ENCODE results near the gene FMR1NB. TPM values are rescaled to one million over a fixed set of nuclear protein-coding genes. Genes with fewer than 3 reads are reported as not detected.

Gene FMR1NB
- total and polyA plus RNA-seq, 2 of the 8 experiments (the other 6 are each of a cell fraction or from before 2014, with no cell fraction given), result not detected

DNA sequence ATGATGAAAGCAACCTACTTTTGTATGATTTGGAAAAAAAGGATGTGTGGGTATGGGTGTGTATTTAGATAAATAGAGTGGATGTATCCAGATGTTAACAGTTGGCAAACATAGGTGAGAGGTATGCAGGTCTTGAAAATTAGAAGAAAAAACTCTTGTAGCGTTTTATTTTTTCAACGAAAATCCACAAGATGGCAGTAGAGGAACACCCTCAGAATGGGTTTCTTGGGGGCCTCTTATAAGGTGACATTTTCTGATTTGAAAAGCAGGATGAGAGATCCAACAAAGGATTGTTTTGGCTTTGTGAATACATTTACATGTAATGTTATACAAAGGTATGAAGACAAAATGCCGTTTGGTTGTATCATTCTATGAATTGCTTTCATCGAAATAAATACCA lies 68.3 kb downstream of the FMR1NB start (continued):
- no peak for TF ChIP-seq ATF2 (IDR thresholded peaks at IDR 0.05; ENCODE audit: low read length)
- TF ChIP-seq, protein P1, sequence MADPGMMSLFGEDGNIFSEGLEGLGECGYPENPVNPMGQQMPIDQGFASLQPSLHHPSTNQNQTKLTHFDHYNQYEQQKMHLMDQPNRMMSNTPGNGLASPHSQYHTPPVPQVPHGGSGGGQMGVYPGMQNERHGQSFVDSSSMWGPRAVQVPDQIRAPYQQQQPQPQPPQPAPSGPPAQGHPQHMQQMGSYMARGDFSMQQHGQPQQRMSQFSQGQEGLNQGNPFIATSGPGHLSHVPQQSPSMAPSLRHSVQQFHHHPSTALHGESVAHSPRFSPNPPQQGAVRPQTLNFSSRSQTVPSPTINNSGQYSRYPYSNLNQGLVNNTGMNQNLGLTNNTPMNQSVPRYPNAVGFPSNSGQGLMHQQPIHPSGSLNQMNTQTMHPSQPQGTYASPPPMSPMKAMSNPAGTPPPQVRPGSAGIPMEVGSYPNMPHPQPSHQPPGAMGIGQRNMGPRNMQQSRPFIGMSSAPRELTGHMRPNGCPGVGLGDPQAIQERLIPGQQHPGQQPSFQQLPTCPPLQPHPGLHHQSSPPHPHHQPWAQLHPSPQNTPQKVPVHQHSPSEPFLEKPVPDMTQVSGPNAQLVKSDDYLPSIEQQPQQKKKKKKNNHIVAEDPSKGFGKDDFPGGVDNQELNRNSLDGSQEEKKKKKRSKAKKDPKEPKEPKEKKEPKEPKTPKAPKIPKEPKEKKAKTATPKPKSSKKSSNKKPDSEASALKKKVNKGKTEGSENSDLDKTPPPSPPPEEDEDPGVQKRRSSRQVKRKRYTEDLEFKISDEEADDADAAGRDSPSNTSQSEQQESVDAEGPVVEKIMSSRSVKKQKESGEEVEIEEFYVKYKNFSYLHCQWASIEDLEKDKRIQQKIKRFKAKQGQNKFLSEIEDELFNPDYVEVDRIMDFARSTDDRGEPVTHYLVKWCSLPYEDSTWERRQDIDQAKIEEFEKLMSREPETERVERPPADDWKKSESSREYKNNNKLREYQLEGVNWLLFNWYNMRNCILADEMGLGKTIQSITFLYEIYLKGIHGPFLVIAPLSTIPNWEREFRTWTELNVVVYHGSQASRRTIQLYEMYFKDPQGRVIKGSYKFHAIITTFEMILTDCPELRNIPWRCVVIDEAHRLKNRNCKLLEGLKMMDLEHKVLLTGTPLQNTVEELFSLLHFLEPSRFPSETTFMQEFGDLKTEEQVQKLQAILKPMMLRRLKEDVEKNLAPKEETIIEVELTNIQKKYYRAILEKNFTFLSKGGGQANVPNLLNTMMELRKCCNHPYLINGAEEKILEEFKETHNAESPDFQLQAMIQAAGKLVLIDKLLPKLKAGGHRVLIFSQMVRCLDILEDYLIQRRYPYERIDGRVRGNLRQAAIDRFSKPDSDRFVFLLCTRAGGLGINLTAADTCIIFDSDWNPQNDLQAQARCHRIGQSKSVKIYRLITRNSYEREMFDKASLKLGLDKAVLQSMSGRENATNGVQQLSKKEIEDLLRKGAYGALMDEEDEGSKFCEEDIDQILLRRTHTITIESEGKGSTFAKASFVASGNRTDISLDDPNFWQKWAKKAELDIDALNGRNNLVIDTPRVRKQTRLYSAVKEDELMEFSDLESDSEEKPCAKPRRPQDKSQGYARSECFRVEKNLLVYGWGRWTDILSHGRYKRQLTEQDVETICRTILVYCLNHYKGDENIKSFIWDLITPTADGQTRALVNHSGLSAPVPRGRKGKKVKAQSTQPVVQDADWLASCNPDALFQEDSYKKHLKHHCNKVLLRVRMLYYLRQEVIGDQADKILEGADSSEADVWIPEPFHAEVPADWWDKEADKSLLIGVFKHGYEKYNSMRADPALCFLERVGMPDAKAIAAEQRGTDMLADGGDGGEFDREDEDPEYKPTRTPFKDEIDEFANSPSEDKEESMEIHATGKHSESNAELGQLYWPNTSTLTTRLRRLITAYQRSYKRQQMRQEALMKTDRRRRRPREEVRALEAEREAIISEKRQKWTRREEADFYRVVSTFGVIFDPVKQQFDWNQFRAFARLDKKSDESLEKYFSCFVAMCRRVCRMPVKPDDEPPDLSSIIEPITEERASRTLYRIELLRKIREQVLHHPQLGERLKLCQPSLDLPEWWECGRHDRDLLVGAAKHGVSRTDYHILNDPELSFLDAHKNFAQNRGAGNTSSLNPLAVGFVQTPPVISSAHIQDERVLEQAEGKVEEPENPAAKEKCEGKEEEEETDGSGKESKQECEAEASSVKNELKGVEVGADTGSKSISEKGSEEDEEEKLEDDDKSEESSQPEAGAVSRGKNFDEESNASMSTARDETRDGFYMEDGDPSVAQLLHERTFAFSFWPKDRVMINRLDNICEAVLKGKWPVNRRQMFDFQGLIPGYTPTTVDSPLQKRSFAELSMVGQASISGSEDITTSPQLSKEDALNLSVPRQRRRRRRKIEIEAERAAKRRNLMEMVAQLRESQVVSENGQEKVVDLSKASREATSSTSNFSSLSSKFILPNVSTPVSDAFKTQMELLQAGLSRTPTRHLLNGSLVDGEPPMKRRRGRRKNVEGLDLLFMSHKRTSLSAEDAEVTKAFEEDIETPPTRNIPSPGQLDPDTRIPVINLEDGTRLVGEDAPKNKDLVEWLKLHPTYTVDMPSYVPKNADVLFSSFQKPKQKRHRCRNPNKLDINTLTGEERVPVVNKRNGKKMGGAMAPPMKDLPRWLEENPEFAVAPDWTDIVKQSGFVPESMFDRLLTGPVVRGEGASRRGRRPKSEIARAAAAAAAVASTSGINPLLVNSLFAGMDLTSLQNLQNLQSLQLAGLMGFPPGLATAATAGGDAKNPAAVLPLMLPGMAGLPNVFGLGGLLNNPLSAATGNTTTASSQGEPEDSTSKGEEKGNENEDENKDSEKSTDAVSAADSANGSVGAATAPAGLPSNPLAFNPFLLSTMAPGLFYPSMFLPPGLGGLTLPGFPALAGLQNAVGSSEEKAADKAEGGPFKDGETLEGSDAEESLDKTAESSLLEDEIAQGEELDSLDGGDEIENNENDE (IDR thresholded peaks at IDR 0.05; ENCODE audit: insufficient replicate concordance, low read length), result no peak
